H1 (cell line): Measurements from ENCODE around the gene CDC45. TPM values are rescaled to one million over a fixed set of nuclear protein-coding genes. Genes with fewer than 3 reads are reported as not detected.

Experiments used
- CTCF ChIA-PET: fragments of 300-600 bp; sonication (Branson Sonifier 250); formaldehyde crosslinking; loops from one replicate; lab custom pipeline; 2021; ENCODE audit not compliant: partially characterized antibody; lab: Charles Lee
- POLR2A ChIA-PET: fragments of 300-600 bp; sonication (Branson Sonifier 250); formaldehyde crosslinking; loops from one replicate; lab custom pipeline; 2021; ENCODE audit warnings: inconsistent platforms; ENCODE audit not compliant: partially characterized antibody; lab: Charles Lee
- DNase-seq, 2 experiments: peaks; one replicate each; pipeline versions ENCODE4 v3.0.0 to v3.0.0-alpha.2; 2010 to 2022; ENCODE audit warnings: low spot score in 2 of 2, low read depth in 1 of 2, mixed read lengths in 1 of 2
- FAIRE-seq: peaks from 2 replicates; lab custom pipeline; 2011; peaks lifted over from hg19 to GRCh38; lab: Jason Lieb, UNC
- H2AFZ ChIP-seq: 2 replicates; pipeline ENCODE4 v1.8.1; 2012; ENCODE audit warnings: low read length, inconsistent platforms
- H2AK5ac ChIP-seq: 2 replicates; pipeline ENCODE4 v1.6.1; 2013; ENCODE audit warnings: low read depth, low read length
- H2BK120ac ChIP-seq: replicated peaks from 2 replicates; pipeline ENCODE3; 2013; ENCODE audit warnings: low read depth, low read length, inconsistent platforms
- H2BK12ac ChIP-seq: 2 replicates; pipeline ENCODE4 v1.6.1; 2013; ENCODE audit warnings: low read depth, low read length
- H2BK15ac ChIP-seq: 2 replicates; pipeline ENCODE4 v1.6.1; 2013; ENCODE audit warnings: low read length
- H2BK20ac ChIP-seq: 2 replicates; pipeline ENCODE4 v1.6.1; 2013; ENCODE audit warnings: low read length
- H2BK5ac ChIP-seq: 2 replicates; pipeline ENCODE4 v1.6.1; 2013; ENCODE audit warnings: low read depth, low read length
- H3K14ac ChIP-seq: 2 replicates; pipeline ENCODE4 v1.6.1; 2013; ENCODE audit warnings: inconsistent platforms; ENCODE audit not compliant: insufficient read length
- H3K18ac ChIP-seq: 2 replicates; pipeline ENCODE4 v1.6.1; 2013; ENCODE audit warnings: low read length; ENCODE audit errors: extremely low read depth
- H3K23ac ChIP-seq: 2 replicates; pipeline ENCODE4 v1.6.1; 2013; ENCODE audit warnings: inconsistent platforms; ENCODE audit not compliant: insufficient read length
- H3K23me2 ChIP-seq: 2 replicates; pipeline ENCODE4 v1.6.1; 2013; ENCODE audit warnings: low read depth, low read length
- H3K27ac ChIP-seq: 2 replicates; pipeline ENCODE4 v1.6.1; 2011; ENCODE audit warnings: low read depth, low read length, inconsistent platforms
- H3K27me3 ChIP-seq, 4 experiments: replicated peaks in 1 of 4; 1 replicate in 1 of 4; 2 replicates in 3 of 4; pipeline versions ENCODE4 v1.6.1 to v1.8.1; 2011 to 2013; ENCODE audit warnings: low read length in 3 of 4, mild to moderate bottlenecking in 3 of 4, inconsistent platforms in 2 of 4, mixed read lengths in 2 of 4, moderate library complexity in 1 of 4; ENCODE audit not compliant: control insufficient read depth in 3 of 4, insufficient read depth in 3 of 4; ENCODE audit errors: extremely low read depth in 1 of 4
- H3K36me3 ChIP-seq, 4 experiments: 2 replicates each; pipeline versions ENCODE4 v1.6.1 to v1.8.1; 2011 to 2013; ENCODE audit warnings: mild to moderate bottlenecking in 4 of 4, low read length in 3 of 4, moderate library complexity in 2 of 4, control low read depth in 1 of 4, inconsistent platforms in 1 of 4; ENCODE audit not compliant: insufficient read depth in 4 of 4, control insufficient read depth in 2 of 4
- H3K4ac ChIP-seq: replicated peaks from 2 replicates; pipeline ENCODE3; 2013; ENCODE audit warnings: low read length, low read depth, mixed read lengths, inconsistent platforms; ENCODE audit not compliant: insufficient read length
- H3K4me1 ChIP-seq, 4 experiments: replicated peaks in 1 of 4; 1 replicate in 1 of 4; 2 replicates in 3 of 4; pipeline versions ENCODE4 v1.6.1 to v1.8.1; 2011 to 2013; ENCODE audit warnings: low read length in 3 of 4, inconsistent platforms in 2 of 4, mixed read lengths in 1 of 4; ENCODE audit not compliant: insufficient read depth in 4 of 4, control insufficient read depth in 3 of 4
- H3K4me2 ChIP-seq, 2 experiments: 2 replicates each; pipeline versions ENCODE4 v1.6.1 to v1.8.1; 2011 to 2013; ENCODE audit warnings: low read depth in 2 of 2, low read length in 2 of 2, control low read depth in 1 of 2, inconsistent platforms in 1 of 2, mild to moderate bottlenecking in 1 of 2; ENCODE audit not compliant: insufficient read depth in 1 of 2
- H3K4me3 ChIP-seq, 4 experiments: fragments of 200-600, 300-600 bp in 1 of 4; sonication (generic), shearing (Covaris generic), sonication (Bioruptor Twin) in 1 of 4; 2 replicates each; pipeline versions ENCODE4 v1.5.1 to v1.8.1; 2011 to 2016; ENCODE audit warnings: low read length in 4 of 4, low read depth in 3 of 4, control low read depth in 2 of 4, inconsistent platforms in 2 of 4, mild to moderate bottlenecking in 2 of 4, mixed read lengths in 1 of 4, moderate library complexity in 1 of 4; ENCODE audit not compliant: insufficient read depth in 2 of 4; ENCODE audit errors: extremely low read depth in 1 of 4
- H3K56ac ChIP-seq: replicated peaks from 2 replicates; pipeline ENCODE3; 2013; ENCODE audit warnings: low read depth, mild to moderate bottlenecking, mixed read lengths, low read length, inconsistent platforms; ENCODE audit not compliant: insufficient read length
- H3K79me1 ChIP-seq: 2 replicates; pipeline ENCODE4 v1.6.1; 2013; ENCODE audit warnings: low read depth, low read length, control low read depth
- H3K79me2 ChIP-seq, 2 experiments: 2 replicates each; pipeline versions ENCODE4 v1.6.1 to v1.8.1; 2012 to 2013; ENCODE audit warnings: low read length in 2 of 2, mild to moderate bottlenecking in 2 of 2, inconsistent platforms in 1 of 2; ENCODE audit not compliant: insufficient read depth in 2 of 2, control insufficient read depth in 1 of 2
- H3K9ac ChIP-seq, 4 experiments: replicated peaks in 1 of 4; 1 replicate in 1 of 4; 2 replicates in 3 of 4; pipeline versions ENCODE4 v1.6.1 to v1.8.1; 2011 to 2013; ENCODE audit warnings: low read depth in 3 of 4, low read length in 3 of 4, control low read depth in 2 of 4, mild to moderate bottlenecking in 2 of 4, moderate library complexity in 2 of 4, inconsistent platforms in 1 of 4; ENCODE audit errors: extremely low read depth in 1 of 4
- H3K9me3 ChIP-seq, 2 experiments: 2 replicates each; pipeline versions ENCODE4 v1.6.1 to v1.8.1; 2012 to 2013; ENCODE audit warnings: mild to moderate bottlenecking in 2 of 2, moderate library complexity in 2 of 2, control low read depth in 1 of 2, inconsistent platforms in 1 of 2, low read depth in 1 of 2, low read length in 1 of 2, mixed read lengths in 1 of 2; ENCODE audit not compliant: insufficient read depth in 2 of 2
- H4K20me1 ChIP-seq, 2 experiments: replicated peaks in 1 of 2; 2 replicates each; pipeline versions ENCODE3 to v1.8.1; 2011 to 2013; ENCODE audit warnings: inconsistent platforms in 2 of 2, low read length in 2 of 2, mild to moderate bottlenecking in 1 of 2; ENCODE audit not compliant: insufficient read depth in 2 of 2, control insufficient read depth in 1 of 2
- H4K5ac ChIP-seq: 2 replicates; pipeline ENCODE4 v1.6.1; 2013; ENCODE audit warnings: low read length, low read depth, mixed read lengths, inconsistent platforms; ENCODE audit not compliant: insufficient read length
- H4K8ac ChIP-seq: 2 replicates; pipeline ENCODE4 v1.8.0; 2013; ENCODE audit warnings: mild to moderate bottlenecking, moderate library complexity, low read length, inconsistent platforms; ENCODE audit not compliant: insufficient read depth; ENCODE audit errors: extremely low read depth
- H4K91ac ChIP-seq: replicated peaks from 2 replicates; pipeline ENCODE3; 2013; ENCODE audit warnings: low read length, mixed read lengths, inconsistent platforms; ENCODE audit not compliant: insufficient read length
- BRCA1 ChIP-seq: IDR thresholded peaks from 2 replicates; pipeline ENCODE4 v1.6.1; 2012; ENCODE audit warnings: low read depth, low read length, improper control_type of control experiment
- EZH2 ChIP-seq: fragments of 200-600 bp; sonication (generic); IDR thresholded peaks from 2 replicates; pipeline ENCODE4 v1.7.1; 2012; ENCODE audit warnings: low read depth, mild to moderate bottlenecking, moderate library complexity, low read length, inconsistent platforms; ENCODE audit not compliant: severe bottlenecking
- JUND ChIP-seq: IDR thresholded peaks from 2 replicates; pipeline ENCODE4 v1.6.1; 2011; ENCODE audit warnings: mild to moderate bottlenecking, improper control_type of control experiment, low read length
- POLR2A ChIP-seq, 2 experiments: IDR thresholded peaks; 1 replicate in 1 of 2; 2 replicates in 1 of 2; pipeline ENCODE4 v1.6.1; 2011; ENCODE audit warnings: low read depth in 2 of 2, low read length in 2 of 2, mild to moderate bottlenecking in 2 of 2; ENCODE audit errors: control extremely low read depth in 1 of 2
- POU5F1 ChIP-seq: IDR thresholded peaks from 2 replicates; pipeline ENCODE4 v1.6.1; 2011; ENCODE audit warnings: low read depth, mild to moderate bottlenecking, low read length, moderate library complexity
- RFX5 ChIP-seq: IDR thresholded peaks from 2 replicates; pipeline ENCODE4 v1.6.1; 2011; ENCODE audit warnings: low read depth, low read length, improper control_type of control experiment, borderline replicate concordance
- SRF ChIP-seq: IDR thresholded peaks from 2 replicates; pipeline ENCODE4 v1.6.1; 2011; ENCODE audit warnings: mild to moderate bottlenecking, low read depth, low read length, moderate library complexity
- TAF7 ChIP-seq: optimal IDR thresholded peaks from 2 replicates; pipeline ENCODE3; 2011; ENCODE audit warnings: low read depth, mild to moderate bottlenecking, inconsistent platforms, low read length, moderate library complexity, borderline replicate concordance
- TBP ChIP-seq: IDR thresholded peaks from 2 replicates; pipeline ENCODE4 v1.6.1; 2011; ENCODE audit warnings: low read depth, low read length, improper control_type of control experiment
- ZNF274 ChIP-seq: IDR thresholded peaks from 2 replicates; pipeline ENCODE4 v1.7.0; 2012; ENCODE audit warnings: low read length, borderline replicate concordance; ENCODE audit errors: extremely low read depth
- WGBS, 2 experiments: shearing (Covaris generic) in 1 of 2; methylation state at CpG; one replicate each; pipeline versions ENCODE4 v1.1.6 to v1.1.7; 2013 to 2015; ENCODE audit warnings: low lambda C conversion rate in 2 of 2, mixed read lengths in 2 of 2, inconsistent platforms in 1 of 2, low coverage in 1 of 2, missing lambda C conversion rate in 1 of 2; ENCODE audit not compliant: insufficient replicate concordance in 2 of 2, insufficient coverage in 1 of 2, insufficient read length in 1 of 2; ENCODE audit errors: extremely low coverage in 1 of 2, missing lambda C conversion rate in 1 of 2; 5-methylcytosine and 5-hydroxymethylcytosine counted together
- polyA plus RNA-seq, 7 experiments: library from polyadenylated mRNA; depleted of rRNA in 3 of 7; stranded (reverse) in 5 of 7; unstranded in 2 of 7; fragments of >200 nt in 5 of 7; fragments of 200-250 nt in 2 of 7; gene quantifications; 1 replicate in 5 of 7; 2 replicates in 1 of 7; 4 replicates in 1 of 7; pipeline versions ENCODE4 v1.2.1 to v1.2.3, GENCODE V29; 2011 to 2013; ENCODE audit warnings: missing spikeins in 2 of 7, mixed read lengths in 2 of 7
- total RNA-seq: library from RNA; stranded (reverse); fragmentation: NEBNext Ultra II Directional; extraction: Animal tissue kit (Norgen Biotek cat#: 25700); gene quantifications from 2 replicates; pipeline ENCODE4 v1.2.1, GENCODE V29; 2021
- TF ChIP-seq, protein P1 (sequence below): IDR thresholded peaks from 2 replicates; pipeline ENCODE4 v1.6.1; 2011; ENCODE audit warnings: low read depth, mild to moderate bottlenecking, low read length; ENCODE audit not compliant: insufficient read depth
- TF ChIP-seq, protein P2 (sequence below): IDR thresholded peaks from 2 replicates; pipeline ENCODE4 v1.6.1; 2012; ENCODE audit warnings: low read length, inconsistent platforms

CDC45 gene
- total and polyA plus RNA-seq, 2 of the 8 experiments (the other 6 are each of a cell fraction or from before 2014, with no cell fraction given) = 31.9 to 37.7 TPM

DNA sequence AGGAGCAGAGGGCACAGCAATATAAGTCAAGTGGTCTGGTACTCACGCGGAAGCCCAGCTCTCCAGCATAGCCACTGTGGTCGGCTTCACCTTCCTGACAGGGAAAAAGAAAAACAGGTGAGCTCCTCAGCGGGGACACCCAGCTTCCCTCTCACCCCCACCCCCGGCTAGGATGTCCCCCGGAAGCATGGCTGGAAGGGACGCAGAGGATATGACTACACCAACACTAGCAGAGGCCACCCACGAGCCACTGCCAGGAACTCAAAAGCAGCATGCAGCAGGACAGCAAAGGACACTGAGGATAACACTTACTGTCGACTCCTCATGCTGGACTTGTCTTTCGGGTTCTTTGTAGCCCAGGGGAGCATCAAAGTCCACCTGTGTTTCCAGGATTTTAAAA, 23.2 kb upstream of the CDC45 start:
- Histone ChIP-seq H2BK20ac (no peak overlapping the region), H3K18ac (no peak overlapping the region), H3K9ac (no peak overlapping the region), H3K4me2 (no peak overlapping the region), H3K23me2 (no peaks in the 10 kb centered on the region), H3K56ac (no peak overlapping the region), H3K27me3 (no peaks in the 10 kb centered on the region), H3K4me3 (no peak overlapping the region), H4K5ac (no peak overlapping the region), H2BK120ac (no peak overlapping the region), H3K4me1 (no peaks in the 10 kb centered on the region), H4K91ac (no peak overlapping the region), H2AFZ (no peak overlapping the region), H2BK15ac (no peak overlapping the region), H3K27ac (no peak overlapping the region), H3K9me3 (no peaks in the 10 kb centered on the region), H3K14ac (no peak overlapping the region), H3K4ac (no peak overlapping the region), H3K23ac (no peak overlapping the region), H3K79me2 (no peaks in the 10 kb centered on the region), H2AK5ac (no peak overlapping the region), H2BK5ac (no peak overlapping the region), H2BK12ac (no peak overlapping the region), H3K79me1 (no peaks in the 10 kb centered on the region; the same call in 1 of the 2 replicates), H4K20me1 (peaks cover 0 to 8% of the 10 kb centered on the region in 2 experiments), H3K36me3 (peaks cover 9 to 68% (median 40%) of the 10 kb centered on the region in 4 experiments), H4K8ac (no peak overlapping the region)
- DNase-seq = no peak
- ChIA-PET CTCF (interaction anchor here (1.3 to 4.7 kb wide), 2 partner anchors 18 to 176 kb away, joined by 4 to 19 read pairs; no protein-coding TSS in a partner anchor), POLR2A (interaction anchor here (1.1 to 1.6 kb wide), 3 partner anchors 10 to 62 kb away, joined by 3 to 7 read pairs (median 4); partner anchors contain the start of gene CDC45)
- FAIRE-seq = no peak
- WGBS, 2 experiments = 86% methylated on average over 10 of the region's 10 CpGs; no CpG with 5 or more reads in 1 of the 2 experiments
- TF ChIP-seq BRCA1 = no peak
- TF ChIP-seq EZH2 = no peak
- TF ChIP-seq, protein P1, sequence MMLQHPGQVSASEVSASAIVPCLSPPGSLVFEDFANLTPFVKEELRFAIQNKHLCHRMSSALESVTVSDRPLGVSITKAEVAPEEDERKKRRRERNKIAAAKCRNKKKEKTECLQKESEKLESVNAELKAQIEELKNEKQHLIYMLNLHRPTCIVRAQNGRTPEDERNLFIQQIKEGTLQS = no peak
- TF ChIP-seq TAF7 = no peak
- TF ChIP-seq RFX5 = no peak
- TF ChIP-seq POLR2A (IDR thresholded peaks at IDR 0.05; ENCODE audit: control extremely low read depth in 1 of 2, low read depth in 2 of 2, low read length in 2 of 2) = no peak
- no peak for TF ChIP-seq POU5F1
- no peak for TF ChIP-seq JUND
- no peak for TF ChIP-seq TBP
- no peak for TF ChIP-seq SRF
- TF ChIP-seq, protein P2, sequence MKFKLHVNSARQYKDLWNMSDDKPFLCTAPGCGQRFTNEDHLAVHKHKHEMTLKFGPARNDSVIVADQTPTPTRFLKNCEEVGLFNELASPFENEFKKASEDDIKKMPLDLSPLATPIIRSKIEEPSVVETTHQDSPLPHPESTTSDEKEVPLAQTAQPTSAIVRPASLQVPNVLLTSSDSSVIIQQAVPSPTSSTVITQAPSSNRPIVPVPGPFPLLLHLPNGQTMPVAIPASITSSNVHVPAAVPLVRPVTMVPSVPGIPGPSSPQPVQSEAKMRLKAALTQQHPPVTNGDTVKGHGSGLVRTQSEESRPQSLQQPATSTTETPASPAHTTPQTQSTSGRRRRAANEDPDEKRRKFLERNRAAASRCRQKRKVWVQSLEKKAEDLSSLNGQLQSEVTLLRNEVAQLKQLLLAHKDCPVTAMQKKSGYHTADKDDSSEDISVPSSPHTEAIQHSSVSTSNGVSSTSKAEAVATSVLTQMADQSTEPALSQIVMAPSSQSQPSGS = no peak
- no peak for TF ChIP-seq ZNF274
